Sigmoid colon (tissue), 3 donors: ENCODE measurements around the gene AZIN2.

Experiments
- CTCF ChIP-seq, 4 experiments: fragments of 450-650 bp in 3 of 4; fragments of 200-600 bp in 1 of 4; IDR thresholded peaks; one replicate each; pipeline ENCODE4 v1.5.1; 2016 to 2019; ENCODE audit warnings: antibody characterized with exemption in 4 of 4, mild to moderate bottlenecking in 3 of 4, moderate library complexity in 2 of 4
- POLR2A ChIP-seq, 2 donors: fragments of 450-650 bp; IDR thresholded peaks; one replicate each; pipeline ENCODE4 v1.6.1; 2016; ENCODE audit warnings: antibody characterized with exemption in 2 of 2, mild to moderate bottlenecking in 2 of 2, moderate library complexity in 2 of 2

- TF ChIP-seq CTCF (IDR thresholded peaks at IDR 0.05) (no peak), POLR2A (IDR thresholded peaks at IDR 0.05) (no peak)
Observed at GRCh38 chr1:33045246-33045645, 35.7 kb upstream of the AZIN2 start.
